ENCODE data around the gene CHST1. TPM values are rescaled to one million over a fixed set of nuclear protein-coding genes. Genes with fewer than 3 reads are reported as not detected.

The CHST1 gene
- polyA plus RNA-seq, 2 of the 4 experiments (the other 2 are of a cell fraction): 0.40 to 0.89 TPM

- WGBS (ENCODE audit: missing lambda C conversion rate): 20% methylated on average over 9 of the region's 9 CpGs
- FAIRE-seq (no peak), DNase-seq (ENCODE audit: low read depth in 1 of 2, low spot score in 1 of 2) (no peak), ATAC-seq (no peak)
- H3K4me3 ChIP-seq: no peak overlapping the region
- H3K4me2 ChIP-seq: no peak overlapping the region
- H3K4me1 ChIP-seq: no peaks in the 10 kb centered on the region
- TF ChIP-seq RARB (CRISPR knock-in tag; IDR thresholded peaks at IDR 0.05): no peak
- TF ChIP-seq, protein P1, sequence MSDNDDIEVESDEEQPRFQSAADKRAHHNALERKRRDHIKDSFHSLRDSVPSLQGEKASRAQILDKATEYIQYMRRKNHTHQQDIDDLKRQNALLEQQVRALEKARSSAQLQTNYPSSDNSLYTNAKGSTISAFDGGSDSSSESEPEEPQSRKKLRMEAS (IDR thresholded peaks at IDR 0.05): no peak
- no peak for TF ChIP-seq CBX8 (IDR thresholded peaks at IDR 0.05)
- TF ChIP-seq, protein P2, sequence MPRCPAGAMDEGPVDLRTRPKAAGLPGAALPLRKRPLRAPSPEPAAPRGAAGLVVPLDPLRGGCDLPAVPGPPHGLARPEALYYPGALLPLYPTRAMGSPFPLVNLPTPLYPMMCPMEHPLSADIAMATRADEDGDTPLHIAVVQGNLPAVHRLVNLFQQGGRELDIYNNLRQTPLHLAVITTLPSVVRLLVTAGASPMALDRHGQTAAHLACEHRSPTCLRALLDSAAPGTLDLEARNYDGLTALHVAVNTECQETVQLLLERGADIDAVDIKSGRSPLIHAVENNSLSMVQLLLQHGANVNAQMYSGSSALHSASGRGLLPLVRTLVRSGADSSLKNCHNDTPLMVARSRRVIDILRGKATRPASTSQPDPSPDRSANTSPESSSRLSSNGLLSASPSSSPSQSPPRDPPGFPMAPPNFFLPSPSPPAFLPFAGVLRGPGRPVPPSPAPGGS (IDR thresholded peaks at IDR 0.05): no peak
- no peak for TF ChIP-seq MAZ (IDR thresholded peaks at IDR 0.05; ENCODE audit: borderline replicate concordance, low read depth, low read length)
- TF ChIP-seq HOXA7 (CRISPR knock-in tag; IDR thresholded peaks at IDR 0.05): no peak
- no peak for TF ChIP-seq GATA3 (IDR thresholded peaks at IDR 0.05; ENCODE audit: borderline replicate concordance)
- no peak for TF ChIP-seq ZSCAN20 (CRISPR knock-in tag; IDR thresholded peaks at IDR 0.05)
- TF ChIP-seq POLR2A (IDR thresholded peaks at IDR 0.05; ENCODE audit: low read length): no peak
- TF ChIP-seq NFE2L2 (conservative IDR thresholded peaks at IDR 0.05; ENCODE audit: low read length): no peak
- TF ChIP-seq RCOR1 (IDR thresholded peaks at IDR 0.05; ENCODE audit: low read depth, low read length): no peak
- no peaks in the 10 kb centered on the region for H3K9me3 ChIP-seq
- H3K27ac ChIP-seq: no peak overlapping the region
- CTCF ChIA-PET: interaction anchor here (0.7 to 2.1 kb wide), 4 partner anchors 11 to 278 kb away, joined by 3 to 5 read pairs (median 3); no protein-coding TSS in a partner anchor
- POLR2A ChIA-PET: no interaction called here
Observed at GRCh38 chr11:45648931-45649330, 16.5 kb downstream of the CHST1 start.

- ATAC-seq (no peak), DNase-seq (ENCODE audit: low read depth in 1 of 2, low spot score in 1 of 2) (no peak), FAIRE-seq (no peak)
- ChIA-PET CTCF (interaction anchor here (1.6 to 9.4 kb wide), 2 partner anchors 8 to 277 kb away, joined by 4 to 75 read pairs; no protein-coding TSS in a partner anchor), POLR2A (no interaction called here)
- Histone ChIP-seq H3K4me2 (no peak overlapping the region), H3K9me3 (no peaks in the 10 kb centered on the region), H3K4me3 (no peak overlapping the region), H3K27ac (no peak overlapping the region), H3K4me1 (no peaks in the 10 kb centered on the region)
- TF ChIP-seq MYC (IDR thresholded peaks at IDR 0.05; ENCODE audit: borderline replicate concordance, low read length): no peak
- TF ChIP-seq, protein P3, sequence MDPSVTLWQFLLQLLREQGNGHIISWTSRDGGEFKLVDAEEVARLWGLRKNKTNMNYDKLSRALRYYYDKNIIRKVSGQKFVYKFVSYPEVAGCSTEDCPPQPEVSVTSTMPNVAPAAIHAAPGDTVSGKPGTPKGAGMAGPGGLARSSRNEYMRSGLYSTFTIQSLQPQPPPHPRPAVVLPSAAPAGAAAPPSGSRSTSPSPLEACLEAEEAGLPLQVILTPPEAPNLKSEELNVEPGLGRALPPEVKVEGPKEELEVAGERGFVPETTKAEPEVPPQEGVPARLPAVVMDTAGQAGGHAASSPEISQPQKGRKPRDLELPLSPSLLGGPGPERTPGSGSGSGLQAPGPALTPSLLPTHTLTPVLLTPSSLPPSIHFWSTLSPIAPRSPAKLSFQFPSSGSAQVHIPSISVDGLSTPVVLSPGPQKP (IDR thresholded peaks at IDR 0.05; ENCODE audit: low read depth, low read length): no peak
- TF ChIP-seq POLR2AphosphoS2 (conservative IDR thresholded peaks at IDR 0.05; ENCODE audit: low read length): no peak
- no peak for TF ChIP-seq ATOH8 (CRISPR knock-in tag; IDR thresholded peaks at IDR 0.05; ENCODE audit: low read depth)
- TF ChIP-seq CEBPB (IDR thresholded peaks at IDR 0.05): no peak
- WGBS (ENCODE audit: missing lambda C conversion rate): 0% methylated on average over 1 of the region's 1 CpG
Observed at GRCh38 chr11:45647786-45648185, 17.6 kb downstream of the CHST1 start.

DNA sequence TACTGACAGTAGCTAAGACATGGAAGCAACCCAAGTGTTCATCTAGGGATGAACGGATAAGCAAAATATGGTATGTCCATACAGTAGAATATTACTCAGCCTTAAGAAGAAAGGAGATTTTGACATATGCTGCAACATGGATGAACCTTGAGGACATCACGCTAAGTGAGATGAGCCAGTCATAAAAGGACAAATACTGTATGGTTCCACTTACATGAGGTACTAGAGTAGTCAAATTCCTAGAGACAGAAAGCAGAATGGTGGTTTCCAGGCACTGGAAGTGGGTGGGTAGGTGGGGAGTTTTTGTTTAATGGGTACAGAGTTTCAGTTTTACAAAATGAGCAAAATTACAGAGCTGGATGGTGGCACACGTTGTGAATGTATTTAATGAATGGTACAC is 18.1 kb downstream of the CHST1 start:
- no peak for FAIRE-seq
- ChIA-PET CTCF (interaction anchor here (1.6 to 9.4 kb wide), 2 partner anchors 9 to 276 kb away, joined by 4 to 75 read pairs; no protein-coding TSS in a partner anchor), POLR2A (no interaction called here)
- 29% methylated on average over 3 of the region's 3 CpGs for WGBS (ENCODE audit: missing lambda C conversion rate)
- DNase-seq (ENCODE audit: low read depth in 1 of 2, low spot score in 1 of 2): no peak
- Histone ChIP-seq H3K27ac (no peak overlapping the region), H3K4me2 (no peak overlapping the region), H3K4me1 (no peaks in the 10 kb centered on the region), H3K9me3 (no peaks in the 10 kb centered on the region), H3K4me3 (no peak overlapping the region)
- TF ChIP-seq KDM5A (IDR thresholded peaks at IDR 0.05) (no peak), MYC (IDR thresholded peaks at IDR 0.05; ENCODE audit: borderline replicate concordance, low read length) (no peak), RAD21 (conservative IDR thresholded peaks at IDR 0.05 in 1 of 2, IDR thresholded peaks at IDR 0.05 in 1 of 2) (no peak), FOSB (CRISPR knock-in tag; IDR thresholded peaks at IDR 0.05) (no peak), ZNF302 (CRISPR knock-in tag; IDR thresholded peaks at IDR 0.05) (no peak), TP53 (CRISPR knock-in tag; IDR thresholded peaks at IDR 0.05) (no peak), NFE2L2 (conservative IDR thresholded peaks at IDR 0.05; ENCODE audit: low read length) (no peak), CBX2 (IDR thresholded peaks at IDR 0.05; ENCODE audit: borderline replicate concordance, low read depth) (no peak), ZSCAN20 (CRISPR knock-in tag; IDR thresholded peaks at IDR 0.05) (no peak), BHLHE40 (IDR thresholded peaks at IDR 0.05; ENCODE audit: low read depth, low read length) (no peak), CHD2 (IDR thresholded peaks at IDR 0.05; ENCODE audit: low read length, partially characterized antibody) (no peak), JUN (IDR thresholded peaks at IDR 0.05) (no peak), POLR2A (IDR thresholded peaks at IDR 0.05; ENCODE audit: low read length) (no peak), JUNB (IDR thresholded peaks at IDR 0.05) (no peak), GATA3 (IDR thresholded peaks at IDR 0.05; ENCODE audit: borderline replicate concordance) (no peak)
- TF ChIP-seq, protein P4, sequence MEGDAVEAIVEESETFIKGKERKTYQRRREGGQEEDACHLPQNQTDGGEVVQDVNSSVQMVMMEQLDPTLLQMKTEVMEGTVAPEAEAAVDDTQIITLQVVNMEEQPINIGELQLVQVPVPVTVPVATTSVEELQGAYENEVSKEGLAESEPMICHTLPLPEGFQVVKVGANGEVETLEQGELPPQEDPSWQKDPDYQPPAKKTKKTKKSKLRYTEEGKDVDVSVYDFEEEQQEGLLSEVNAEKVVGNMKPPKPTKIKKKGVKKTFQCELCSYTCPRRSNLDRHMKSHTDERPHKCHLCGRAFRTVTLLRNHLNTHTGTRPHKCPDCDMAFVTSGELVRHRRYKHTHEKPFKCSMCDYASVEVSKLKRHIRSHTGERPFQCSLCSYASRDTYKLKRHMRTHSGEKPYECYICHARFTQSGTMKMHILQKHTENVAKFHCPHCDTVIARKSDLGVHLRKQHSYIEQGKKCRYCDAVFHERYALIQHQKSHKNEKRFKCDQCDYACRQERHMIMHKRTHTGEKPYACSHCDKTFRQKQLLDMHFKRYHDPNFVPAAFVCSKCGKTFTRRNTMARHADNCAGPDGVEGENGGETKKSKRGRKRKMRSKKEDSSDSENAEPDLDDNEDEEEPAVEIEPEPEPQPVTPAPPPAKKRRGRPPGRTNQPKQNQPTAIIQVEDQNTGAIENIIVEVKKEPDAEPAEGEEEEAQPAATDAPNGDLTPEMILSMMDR (IDR thresholded peaks at IDR 0.05): no peak
- TF ChIP-seq, protein P1 (IDR thresholded peaks at IDR 0.05): no peak
- no peak for ATAC-seq
